AG04450 (cell line): ENCODE measurements around the gene ITGA7. TPM values are rescaled to one million over a fixed set of nuclear protein-coding genes. Genes with fewer than 3 reads are reported as not detected.

Experiments
- CTCF ChIA-PET: fragments of 300-600, 350-600 bp; formaldehyde crosslinking; extraction: SDS; loops from one replicate; lab custom pipeline; 2022; ENCODE audit warnings: antibody characterized with exemption, inconsistent platforms; lab: Charles Lee
- POLR2A ChIA-PET: fragments of 350-600 bp; formaldehyde crosslinking; extraction: SDS; loops from one replicate; lab custom pipeline; 2021; ENCODE audit warnings: antibody characterized with exemption, inconsistent platforms; lab: Yijun Ruan, JAX
- DNase-seq: peaks from one replicate; pipeline ENCODE4 v3.0.0-alpha.2; 2011; ENCODE audit warnings: low read depth, low spot score
- H3K27ac ChIP-seq: one replicate; pipeline ENCODE4 v1.5.1; 2012; ENCODE audit warnings: low read depth, low read length, control low read depth
- H3K27me3 ChIP-seq: one replicate; pipeline ENCODE4 v1.6.0; 2012; ENCODE audit warnings: low read length; ENCODE audit not compliant: control insufficient read depth, insufficient read depth
- H3K4me3 ChIP-seq: 2 replicates; pipeline ENCODE4 v1.5.1; 2011; ENCODE audit warnings: mild to moderate bottlenecking, low read depth, low read length, control low read depth
- H3K9me3 ChIP-seq: 2 replicates; pipeline ENCODE4 v1.5.1; 2012; ENCODE audit warnings: low read length; ENCODE audit not compliant: control insufficient read depth, insufficient read depth
- CTCF ChIP-seq: IDR thresholded peaks from 2 replicates; pipeline ENCODE4 v1.5.1; 2011; ENCODE audit warnings: low read depth, low read length, control low read depth, inconsistent platforms
- polyA plus RNA-seq: library from polyadenylated mRNA; depleted of rRNA; stranded (reverse); fragments of >200 nt; gene quantifications from 2 replicates; pipeline ENCODE4 v1.2.3, GENCODE V29; 2011

The ITGA7 gene
- polyA plus RNA-seq, 1 experiment = 9.1 TPM

- no peak for DNase-seq
- Histone ChIP-seq H3K27me3 (peaks cover 8% of the 10 kb centered on the region), H3K9me3 (no peaks in the 10 kb centered on the region), H3K4me3 (no peak overlapping the region), H3K27ac (no peak overlapping the region)
- TF ChIP-seq CTCF = no peak
- POLR2A ChIA-PET = no interaction called here
- CTCF ChIA-PET = interaction anchor here (3.9 kb wide), 1 partner anchor 14 kb away, joined by 14 read pairs; no protein-coding TSS in a partner anchor
Observed at GRCh38 chr12:55670276-55670675, 37.4 kb downstream of the ITGA7 start.

GRCh38 chr12:55666508-55666907 is 41.2 kb downstream of the ITGA7 start:
- DNase-seq = no peak
- ChIA-PET CTCF (interaction anchor here (1.1 to 1.4 kb wide), 2 partner anchors 10 to 12 kb away, joined by 3 to 6 read pairs; no protein-coding TSS in a partner anchor), POLR2A (interaction anchor here (0.7 kb wide), 1 partner anchor 51 kb away, joined by 4 read pairs; no protein-coding TSS in a partner anchor)
- peaks cover 7% of the 10 kb centered on the region for H3K27me3 ChIP-seq
- no peaks in the 10 kb centered on the region for H3K9me3 ChIP-seq
- no peak for TF ChIP-seq CTCF
- H3K4me3 ChIP-seq = no peak overlapping the region
- H3K27ac ChIP-seq = no peak overlapping the region

- Histone ChIP-seq H3K4me3 (no peak overlapping the region), H3K27ac (no peak overlapping the region), H3K27me3 (peaks cover 11% of the 10 kb centered on the region), H3K9me3 (no peaks in the 10 kb centered on the region)
- DNase-seq = no peak
- TF ChIP-seq CTCF = no peak
- CTCF ChIA-PET = interaction anchor here (1.0 to 2.1 kb wide), 2 partner anchors 8 to 10 kb away, joined by 3 to 5 read pairs; no protein-coding TSS in a partner anchor
- POLR2A ChIA-PET = no interaction called here
Observed at GRCh38 chr12:55664826-55665225, 42.9 kb downstream of the ITGA7 start.

GRCh38 chr12:55663391-55663790 is 44.3 kb downstream of the ITGA7 start:
- Histone ChIP-seq H3K9me3 (no peaks in the 10 kb centered on the region), H3K27ac (no peak overlapping the region), H3K27me3 (peaks cover 19% of the 10 kb centered on the region), H3K4me3 (no peak overlapping the region)
- POLR2A ChIA-PET = no interaction called here
- TF ChIP-seq CTCF = no peak
- CTCF ChIA-PET = interaction anchor here (0.6 to 2.1 kb wide), 2 partner anchors 9 to 74 kb away, joined by 3 to 5 read pairs; no protein-coding TSS in a partner anchor
- no peak for DNase-seq

GRCh38 chr12:55659486-55660385 is 48.0 kb downstream of the ITGA7 start:
- no peak overlapping the region for H3K4me3 ChIP-seq

More at GRCh38 chr12:55659486-55660385, 48.0 kb downstream of the ITGA7 start:
- Histone ChIP-seq H3K9me3 (no peaks in the 10 kb centered on the region), H3K27me3 (peaks cover 29% of the 10 kb centered on the region), H3K27ac (no peak overlapping the region)
- TF ChIP-seq CTCF = peak; percentile 53
- ChIA-PET CTCF (interaction anchor here (0.9 to 1.2 kb wide), 3 partner anchors 13 to 75 kb away, joined by 3 to 4 read pairs (median 4); no protein-coding TSS in a partner anchor), POLR2A (no interaction called here)
- no peak for DNase-seq
